Mesendoderm (in vitro differentiated cells): Measurements from ENCODE around the gene CNGB1.

Source experiments
- DNase-seq: peaks from one replicate; pipeline ENCODE4 v3.0.0; 2013
- H2AK5ac ChIP-seq: 2 replicates; pipeline ENCODE4 v1.6.1; 2013; ENCODE audit warnings: low read length, inconsistent platforms
- H2BK120ac ChIP-seq: 2 replicates; pipeline ENCODE4 v1.6.1; 2013; ENCODE audit warnings: low read depth, mild to moderate bottlenecking, low read length, moderate library complexity, mixed read lengths
- H2BK15ac ChIP-seq: replicated peaks from 2 replicates; pipeline ENCODE4 v1.6.1; 2013; ENCODE audit warnings: low read depth, mild to moderate bottlenecking, moderate library complexity
- H2BK5ac ChIP-seq: 2 replicates; pipeline ENCODE4 v1.6.1; 2013; ENCODE audit warnings: low read length, inconsistent platforms
- H3K18ac ChIP-seq: 2 replicates; pipeline ENCODE4 v1.6.1; 2013; ENCODE audit warnings: mild to moderate bottlenecking, low read length, mixed read lengths
- H3K23ac ChIP-seq: one replicate; pipeline ENCODE4 v1.6.1; 2013; ENCODE audit warnings: low read length
- H3K27ac ChIP-seq: 2 replicates; pipeline ENCODE4 v1.5.1; 2013; ENCODE audit warnings: low read depth, mild to moderate bottlenecking, inconsistent platforms, low read length, moderate library complexity
- H3K27me3 ChIP-seq: 2 replicates; pipeline ENCODE4 v1.6.1; 2013; ENCODE audit warnings: low read length, control low read depth, mild to moderate bottlenecking, inconsistent platforms; ENCODE audit not compliant: insufficient read depth, poor library complexity
- H3K36me3 ChIP-seq: 2 replicates; pipeline ENCODE4 v1.6.1; 2013; ENCODE audit warnings: low read length, inconsistent platforms; ENCODE audit not compliant: control insufficient read depth, insufficient read depth
- H3K4ac ChIP-seq: one replicate; pipeline ENCODE4 v1.6.1; 2013; ENCODE audit warnings: low read depth, mild to moderate bottlenecking, low read length, moderate library complexity
- H3K4me1 ChIP-seq: 2 replicates; pipeline ENCODE4 v1.6.1; 2013; ENCODE audit warnings: low read depth, low read length, inconsistent platforms; ENCODE audit not compliant: control insufficient read depth
- H3K4me2 ChIP-seq: 2 replicates; pipeline ENCODE4 v1.6.1; 2013; ENCODE audit warnings: low read length
- H3K4me3 ChIP-seq: 2 replicates; pipeline ENCODE4 v1.5.1; 2013; ENCODE audit warnings: mild to moderate bottlenecking, low read length
- H3K56ac ChIP-seq: one replicate; pipeline ENCODE4 v1.6.1; 2013; ENCODE audit warnings: low read length
- H3K79me1 ChIP-seq: 2 replicates; pipeline ENCODE4 v1.6.1; 2013; ENCODE audit warnings: low read length, inconsistent platforms
- H3K79me2 ChIP-seq: 2 replicates; pipeline ENCODE4 v1.6.1; 2013; ENCODE audit warnings: mild to moderate bottlenecking, low read length; ENCODE audit not compliant: control insufficient read depth, insufficient read depth
- H3K9ac ChIP-seq: 2 replicates; pipeline ENCODE4 v1.6.1; 2013; ENCODE audit warnings: low read length, inconsistent platforms
- H4K5ac ChIP-seq: one replicate; pipeline ENCODE4 v1.6.1; 2013; ENCODE audit warnings: low read length
- H4K8ac ChIP-seq: one replicate; pipeline ENCODE4 v1.6.1; 2013; ENCODE audit warnings: low read depth, mild to moderate bottlenecking, control low read depth, low read length, moderate library complexity
- WGBS: extraction: QIAGEN DNeasy Blood & Tissue Kit; methylation state at CpG from one replicate; pipeline ENCODE4 v1.1.7; 2013; ENCODE audit warnings: low lambda C conversion rate, missing lambda C conversion rate; ENCODE audit not compliant: insufficient coverage; ENCODE audit errors: extremely low coverage; 5-methylcytosine and 5-hydroxymethylcytosine counted together

CNGB1 gene

DNA sequence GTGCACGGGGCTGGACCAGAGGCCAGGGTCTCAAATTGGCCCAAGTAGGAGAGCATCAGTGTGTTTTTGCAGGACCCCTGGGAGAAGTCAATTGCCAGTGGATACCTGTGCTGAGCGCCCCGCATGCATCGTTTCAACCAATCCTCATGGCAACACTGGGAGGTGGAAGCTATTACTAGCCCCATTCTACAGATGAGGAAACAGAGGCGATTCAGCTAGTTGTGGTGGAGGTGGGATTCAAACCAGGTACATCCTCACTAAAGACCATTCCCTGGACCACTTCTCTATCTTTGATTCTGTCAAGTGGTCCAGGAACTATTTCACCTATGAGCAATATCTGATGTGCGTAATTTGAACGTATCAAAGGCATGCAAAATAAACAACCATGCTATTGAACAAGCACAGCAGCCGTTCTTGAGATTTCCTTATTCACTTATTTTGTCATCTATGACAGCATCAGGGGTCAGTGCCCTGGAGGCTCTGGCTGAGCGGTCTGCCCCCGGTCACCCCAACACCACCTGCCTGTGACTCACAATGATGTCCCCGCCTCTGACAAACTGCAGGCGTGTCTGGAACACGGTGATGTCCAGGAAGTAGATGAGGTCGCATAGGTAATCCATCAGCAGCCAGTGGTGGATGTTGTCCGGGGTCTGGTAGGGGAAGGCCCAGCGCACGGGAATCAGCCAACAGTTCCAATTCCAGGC, 54.0 kb downstream of the CNGB1 start:
- Histone ChIP-seq H3K23ac (no peak overlapping the region), H2BK120ac (no peak overlapping the region), H3K79me2 (no peaks in the 10 kb centered on the region), H2BK15ac (no peak overlapping the region), H3K27ac (no peak overlapping the region), H3K56ac (no peak overlapping the region), H3K4ac (no peak overlapping the region), H2BK5ac (no peak overlapping the region), H3K9ac (no peak overlapping the region), H4K8ac (no peak overlapping the region), H2AK5ac (no peak overlapping the region), H3K27me3 (no peaks in the 10 kb centered on the region), H3K4me3 (no peak overlapping the region), H3K79me1 (no peaks in the 10 kb centered on the region), H3K36me3 (no peaks in the 10 kb centered on the region), H3K18ac (no peak overlapping the region), H4K5ac (no peak overlapping the region), H3K4me2 (no peak overlapping the region), H3K4me1 (no peaks in the 10 kb centered on the region)
- WGBS = no CpG with 5 or more reads among the region's 17 CpGs
- no peak for DNase-seq

DNA sequence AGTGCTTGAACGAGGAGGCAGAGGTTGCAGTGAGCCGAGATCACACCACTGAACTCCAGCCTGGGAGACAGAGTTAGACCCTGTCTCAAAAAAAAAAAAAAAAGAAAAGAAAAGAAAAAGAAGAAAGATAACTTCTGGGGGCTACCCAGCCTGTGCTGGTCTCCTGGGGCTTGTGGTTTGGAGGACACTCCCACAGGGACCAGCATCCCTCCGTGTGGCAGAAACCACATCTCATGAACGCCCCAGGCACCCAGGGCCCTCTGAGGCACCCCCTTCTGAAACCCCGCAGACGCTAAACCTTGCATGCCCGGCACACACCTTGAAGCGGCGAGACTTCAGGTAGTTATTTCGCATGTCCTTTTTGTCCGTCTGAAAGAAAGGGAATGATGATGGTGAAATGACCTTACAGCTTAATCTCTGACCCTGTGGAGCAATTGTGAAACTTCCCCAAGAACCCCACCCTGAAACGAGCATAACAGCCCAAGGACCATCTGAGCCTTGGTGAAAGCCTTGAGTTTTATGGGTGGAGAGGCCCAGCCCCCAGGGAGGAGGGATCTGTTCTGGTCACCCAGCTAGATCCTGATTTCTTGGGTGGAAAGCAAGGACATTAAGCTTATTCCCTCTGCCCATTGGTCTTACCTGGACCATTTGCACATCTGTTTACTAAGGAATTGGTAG, 55.0 kb downstream of the CNGB1 start:
- Histone ChIP-seq H3K36me3 (no peaks in the 10 kb centered on the region), H2BK5ac (no peak overlapping the region), H4K5ac (no peak overlapping the region), H3K4ac (no peak overlapping the region), H2AK5ac (no peak overlapping the region), H3K4me3 (no peak overlapping the region), H3K4me2 (no peak overlapping the region), H3K4me1 (no peaks in the 10 kb centered on the region), H3K56ac (no peak overlapping the region), H3K79me2 (no peaks in the 10 kb centered on the region), H3K27ac (no peak overlapping the region), H3K23ac (no peak overlapping the region), H4K8ac (no peak overlapping the region), H3K9ac (no peak overlapping the region), H2BK120ac (no peak overlapping the region), H3K18ac (no peak overlapping the region), H2BK15ac (no peak overlapping the region), H3K79me1 (no peaks in the 10 kb centered on the region), H3K27me3 (no peaks in the 10 kb centered on the region)
- no CpG with 5 or more reads among the region's 12 CpGs for WGBS
- no peak for DNase-seq

DNA sequence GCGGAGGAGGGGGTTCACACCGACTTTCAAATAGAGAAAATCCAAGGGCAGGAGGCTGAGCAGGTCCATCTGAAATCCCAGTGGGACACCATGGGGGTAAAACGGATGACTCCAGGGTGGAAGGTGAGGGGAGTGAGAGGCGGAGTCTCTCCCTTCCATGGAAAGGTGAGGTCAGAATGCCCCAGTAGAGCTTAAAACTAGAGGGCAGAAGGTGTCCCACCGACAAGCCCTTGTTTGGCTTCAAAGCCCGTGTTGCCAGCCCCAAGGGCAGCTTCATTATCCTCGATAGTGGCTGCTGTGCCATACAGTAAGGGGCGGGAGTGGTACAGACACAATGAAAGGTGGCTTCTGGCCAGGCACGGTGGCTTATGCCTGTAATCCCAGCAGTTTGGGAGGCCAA, 55.7 kb downstream of the CNGB1 start:
- no peak overlapping the region for H3K4ac ChIP-seq
- no peak for DNase-seq
- no peak overlapping the region for H3K9ac ChIP-seq
- H4K5ac ChIP-seq = no peak overlapping the region
- no peak overlapping the region for H3K18ac ChIP-seq
- H3K56ac ChIP-seq = no peak overlapping the region
- H3K4me2 ChIP-seq = no peak overlapping the region
- no peak overlapping the region for H3K4me3 ChIP-seq
- H3K79me2 ChIP-seq = no peaks in the 10 kb centered on the region
- H3K4me1 ChIP-seq = no peaks in the 10 kb centered on the region
- no peak overlapping the region for H2BK120ac ChIP-seq
- H4K8ac ChIP-seq = no peak overlapping the region
- H3K27me3 ChIP-seq = no peaks in the 10 kb centered on the region
- WGBS = no CpG with 5 or more reads among the region's 9 CpGs
- no peak overlapping the region for H2BK15ac ChIP-seq
- no peak overlapping the region for H3K27ac ChIP-seq
- H2BK5ac ChIP-seq = no peak overlapping the region
- no peak overlapping the region for H2AK5ac ChIP-seq
- H3K79me1 ChIP-seq = no peaks in the 10 kb centered on the region
- H3K23ac ChIP-seq = no peak overlapping the region
- no peaks in the 10 kb centered on the region for H3K36me3 ChIP-seq

DNA sequence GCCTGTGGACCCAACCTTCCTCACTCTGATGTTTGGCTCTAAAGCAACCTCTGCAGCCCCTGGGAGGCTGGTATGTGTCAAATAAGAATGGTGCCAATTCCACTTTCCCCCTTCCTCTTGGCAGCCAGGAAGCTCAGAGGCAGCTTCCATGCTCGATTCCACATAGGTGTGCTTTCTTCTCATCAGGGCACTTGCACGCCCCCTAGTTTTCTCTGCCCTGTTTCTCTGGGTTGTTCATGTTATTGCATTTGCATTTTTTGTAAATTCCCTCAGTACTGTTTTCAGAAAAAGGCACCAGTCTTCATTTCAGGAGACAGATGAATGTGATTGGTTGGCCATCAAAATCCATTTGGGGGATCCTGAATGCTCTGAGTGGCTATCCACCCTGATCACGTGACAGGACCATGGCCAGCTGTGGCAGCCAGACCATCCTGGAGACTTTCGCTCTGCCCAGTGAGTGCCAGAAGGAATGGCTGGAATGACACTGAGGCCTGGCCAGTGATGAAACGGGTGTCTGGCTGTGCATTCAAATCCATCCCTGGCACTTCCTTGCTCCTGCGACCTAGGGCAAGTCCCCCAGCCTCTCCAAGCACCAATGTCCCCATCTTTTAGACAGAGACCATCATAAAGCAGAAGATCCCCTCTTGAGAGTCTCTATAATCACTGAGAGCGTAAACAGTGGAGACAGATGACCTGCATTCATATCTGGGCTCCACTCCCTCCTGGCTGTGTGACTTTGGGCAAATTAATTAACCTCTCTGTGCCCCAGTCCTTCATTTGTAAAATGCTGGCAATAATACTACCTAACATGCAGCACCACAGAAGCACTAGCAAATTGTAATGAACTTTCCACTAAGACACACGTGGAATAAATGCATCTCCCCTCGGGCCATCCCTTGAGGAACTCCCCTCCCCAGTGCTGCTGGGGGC, 56.4 kb downstream of the CNGB1 start:
- Histone ChIP-seq H2BK120ac (no peak overlapping the region), H3K9ac (no peak overlapping the region), H3K36me3 (no peaks in the 10 kb centered on the region), H3K23ac (no peak overlapping the region), H3K4me1 (no peaks in the 10 kb centered on the region), H2BK5ac (no peak overlapping the region), H4K5ac (no peak overlapping the region), H3K56ac (no peak overlapping the region), H4K8ac (no peak overlapping the region), H3K27me3 (no peaks in the 10 kb centered on the region), H3K79me1 (no peaks in the 10 kb centered on the region), H3K79me2 (no peaks in the 10 kb centered on the region), H3K4ac (no peak overlapping the region), H3K27ac (no peak overlapping the region), H3K4me3 (no peak overlapping the region), H2AK5ac (no peak overlapping the region), H3K18ac (no peak overlapping the region), H3K4me2 (no peak overlapping the region), H2BK15ac (no peak overlapping the region)
- no CpG with 5 or more reads among the region's 9 CpGs for WGBS
- no peak for DNase-seq

DNA sequence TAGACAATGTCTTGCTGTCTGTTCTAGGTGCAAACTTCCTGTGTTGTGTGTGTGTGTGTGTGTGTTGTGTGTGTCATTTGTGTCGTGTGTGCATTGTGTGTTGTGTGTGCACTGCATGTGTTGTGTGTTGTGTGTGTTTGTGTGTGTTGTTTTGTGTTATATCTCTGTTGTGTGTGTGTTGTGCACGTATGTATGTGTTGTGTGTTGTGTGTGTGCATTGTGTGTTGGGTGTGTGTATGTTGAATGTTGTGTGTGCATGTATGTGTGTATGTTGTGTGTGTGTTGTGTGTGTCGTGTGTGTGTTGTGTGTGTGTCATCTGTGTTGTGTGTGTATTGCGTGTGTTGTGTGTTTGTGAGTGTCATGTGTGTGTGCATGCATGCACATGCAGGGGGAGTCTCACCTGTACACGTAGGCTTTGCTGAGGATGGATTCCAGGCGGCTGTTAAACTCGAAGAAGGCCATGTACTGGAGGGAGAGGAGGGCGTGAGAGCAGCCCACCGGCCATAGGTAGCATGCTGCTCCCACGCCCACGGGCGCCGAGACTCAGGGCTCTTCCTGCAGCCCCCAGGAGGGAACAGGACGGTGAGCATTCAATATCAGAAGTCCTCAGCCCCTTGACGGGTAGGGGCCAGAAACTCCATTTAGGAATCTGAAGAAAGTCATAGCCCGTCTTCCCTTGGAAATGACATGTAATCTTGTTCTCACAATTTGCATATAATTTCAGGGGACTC, 58.2 kb downstream of the CNGB1 start:
- Histone ChIP-seq H2BK5ac (no peak overlapping the region), H2BK15ac (no peak overlapping the region), H3K36me3 (no peaks in the 10 kb centered on the region), H3K79me2 (no peaks in the 10 kb centered on the region), H2AK5ac (no peak overlapping the region), H3K79me1 (no peaks in the 10 kb centered on the region), H3K27me3 (no peaks in the 10 kb centered on the region), H3K4me2 (no peak overlapping the region), H3K4me3 (no peak overlapping the region), H3K27ac (no peak overlapping the region), H3K18ac (no peak overlapping the region), H2BK120ac (no peak overlapping the region), H3K4ac (no peak overlapping the region), H3K4me1 (no peaks in the 10 kb centered on the region), H4K8ac (no peak overlapping the region), H4K5ac (no peak overlapping the region), H3K56ac (no peak overlapping the region), H3K9ac (no peak overlapping the region), H3K23ac (no peak overlapping the region)
- WGBS = 100% methylated on average over 1 of the region's 16 CpGs
- peak; percentile 13 for DNase-seq
